A549 treated with dexamethasone at 1 μM for 4 hours (cell line): ENCODE measurements around the gene C4B. TPM values are rescaled to one million over a fixed set of nuclear protein-coding genes. Genes with fewer than 3 reads are reported as not detected.

ENCODE experiments used
- total RNA-seq: library from RNA; stranded (reverse); fragments of 200-300 nt; extraction: Qiagen RNA extraction; gene quantifications from 5 replicates; pipeline ENCODE4 v1.2.3, GENCODE V29; 2022

The C4B gene
- total RNA-seq: 0.47 to 0.90 TPM (median 0.64 TPM) in 5 replicates

GRCh38 chr6:32014547-32014946 lies at the start of gene C4B:
Gene C4B (plus strand): TSS chr6:32014795. CDS start chr6:32014846, 51 bp downstream.

GRCh38 chr6:31971993-31972708 lies 42.4 kb upstream of the C4B start, which contains the start of gene DXO:
Gene DXO (minus strand): TSS chr6:31972138. CDS start chr6:31971675, 463 bp downstream.

GRCh38 chr6:31981744-31982143 lies 32.9 kb upstream of the C4B start, which contains the start of gene C4A:
Gene C4A (plus strand): TSS chr6:31982057. CDS start chr6:31982108, 51 bp downstream.

GRCh38 chr6:32037598-32038524 lies 23.3 kb downstream of the C4B start, which contains the start of gene CYP21A2:
Gene CYP21A2 (plus strand): TSS chr6:32038415. CDS start chr6:32038423, 8 bp downstream.

Other genes with a start within 250 kb of the C4B start
- gene VWA7, start 237.5 kb upstream of the C4B start, total RNA-seq: 0.94 to 1.9 TPM (median 1.7 TPM) in 5 replicates
- gene VARS1, start 219.0 kb upstream of the C4B start, total RNA-seq: 39.7 to 58.5 TPM (median 57.1 TPM) in 5 replicates
- gene LSM2, start 207.8 kb upstream of the C4B start, total RNA-seq: 47.5 to 56.4 TPM (median 52.4 TPM) in 5 replicates
- gene HSPA1L, start 199.5 kb upstream of the C4B start, total RNA-seq: 1.1 to 1.8 TPM (median 1.7 TPM) in 5 replicates
- gene HSPA1A, start 199.3 kb upstream of the C4B start, total RNA-seq: 104 to 243 TPM (median 196 TPM) in 5 replicates
- 73.0 to 177 TPM (median 144 TPM) in 5 replicates for gene HSPA1B, start 187.1 kb upstream of the C4B start, total RNA-seq
- 22.0 to 34.1 TPM (median 28.7 TPM) in 5 replicates for gene NEU1, start 152.0 kb upstream of the C4B start, total RNA-seq
- 0.04 to 0.06 TPM in 2 of 5 replicates, not detected in the others for gene SLC44A4, start 135.8 kb upstream of the C4B start, total RNA-seq
- gene EHMT2, start 117.1 kb upstream of the C4B start, total RNA-seq: 18.2 to 30.9 TPM (median 28.3 TPM) in 5 replicates
- 2.9 to 4.4 TPM (median 3.9 TPM) in 5 replicates for gene ZBTB12, start 112.7 kb upstream of the C4B start, total RNA-seq
- 0.27 to 0.40 TPM (median 0.30 TPM) in 5 replicates for gene C2, start 87.1 kb upstream of the C4B start, total RNA-seq
- 1.4 to 2.1 TPM (median 1.6 TPM) in 5 replicates for gene CFB, start 68.7 kb upstream of the C4B start, total RNA-seq
- 81.5 to 99.5 TPM (median 85.1 TPM) in 5 replicates for gene NELFE, start 55.8 kb upstream of the C4B start, total RNA-seq
- 17.5 to 26.7 TPM (median 23.7 TPM) in 5 replicates for gene SKIC2, start 55.6 kb upstream of the C4B start, total RNA-seq
- gene DXO, start 42.7 kb upstream of the C4B start, total RNA-seq: 10.3 to 12.9 TPM (median 12.5 TPM) in 5 replicates
- 0.63 to 1.2 TPM (median 0.89 TPM) in 5 replicates for gene C4A, start 32.7 kb upstream of the C4B start, total RNA-seq
- 0.09 TPM in 1 of 5 replicates, not detected in the others for gene CYP21A2, start 23.6 kb downstream of the C4B start, total RNA-seq
- gene TNXB, start 94.5 kb downstream of the C4B start, total RNA-seq: 0.33 to 0.85 TPM (median 0.53 TPM) in 5 replicates
- 23.7 to 36.6 TPM (median 35.8 TPM) in 5 replicates for gene ATF6B, start 113.5 kb downstream of the C4B start, total RNA-seq
- gene FKBPL, start 115.5 kb downstream of the C4B start, total RNA-seq: 6.5 to 7.7 TPM (median 6.9 TPM) in 5 replicates
- 0.35 to 1.1 TPM (median 0.68 TPM) in 5 replicates for gene PRRT1, start 137.1 kb downstream of the C4B start, total RNA-seq
- gene PPT2, start 139.3 kb downstream of the C4B start, total RNA-seq: 7.1 to 9.4 TPM (median 9.0 TPM) in 5 replicates
- gene EGFL8, start 149.8 kb downstream of the C4B start, total RNA-seq: 0.70 to 2.2 TPM (median 1.5 TPM) in 5 replicates
- 32.1 to 44.9 TPM (median 44.4 TPM) in 5 replicates for gene AGPAT1, start 161.3 kb downstream of the C4B start, total RNA-seq
- gene RNF5, start 163.6 kb downstream of the C4B start, total RNA-seq: 32.0 to 43.1 TPM (median 40.9 TPM) in 5 replicates
- 0.47 to 1.8 TPM (median 1.4 TPM) in 5 replicates for gene AGER, start 169.5 kb downstream of the C4B start, total RNA-seq
- 13.5 to 18.9 TPM (median 17.2 TPM) in 5 replicates for gene PBX2, start 175.4 kb downstream of the C4B start, total RNA-seq
- gene GPSM3, start 177.8 kb downstream of the C4B start, total RNA-seq: 0.26 to 0.48 TPM (median 0.36 TPM) in 5 replicates
- gene NOTCH4, start 209.3 kb downstream of the C4B start, total RNA-seq: 0.59 to 0.98 TPM (median 0.75 TPM) in 5 replicates